ENCODE results near the gene CDK6. TPM values are rescaled to one million over a fixed set of nuclear protein-coding genes. Genes with fewer than 3 reads are reported as not detected.

The CDK6 gene
- total RNA-seq, 4 donors from 2014 or later = 12.9 to 32.7 (median 21.6) TPM

DNA sequence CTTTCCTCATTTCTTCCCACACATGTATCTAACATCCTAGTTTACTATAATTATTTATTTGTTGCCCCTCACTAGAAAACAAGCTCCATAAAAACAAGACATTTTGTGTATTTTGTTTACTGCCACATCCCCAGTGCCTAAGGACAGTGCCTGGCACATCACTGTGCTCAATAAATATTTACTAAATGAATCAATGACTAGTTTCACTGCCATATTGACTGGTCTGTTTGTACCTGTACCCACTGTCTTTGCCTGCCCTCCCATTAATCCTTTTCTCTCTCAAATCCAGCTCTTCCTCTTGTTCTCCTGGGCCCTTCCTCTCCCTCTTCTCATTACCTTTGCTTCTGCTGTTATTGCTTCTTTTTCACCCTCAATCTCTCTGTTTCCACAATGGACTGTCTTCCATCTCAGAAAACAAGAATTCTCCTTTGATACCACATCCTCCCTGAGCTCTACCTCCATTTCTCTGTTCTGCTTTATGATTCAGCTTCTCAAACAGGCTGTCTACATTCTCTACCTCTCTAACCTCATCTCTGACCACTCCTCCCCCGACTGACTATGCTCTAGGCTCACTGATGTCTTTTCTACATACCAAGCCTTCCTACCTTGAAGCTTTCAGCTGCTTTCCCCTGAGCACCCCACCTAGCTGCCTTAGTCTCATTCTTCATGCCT lies 237.9 kb downstream of the CDK6 start:
- Histone ChIP-seq H3K9me3 (no peaks in the 10 kb centered on the region), H3K4me1 (no peaks in the 10 kb centered on the region), H3K27ac (no peak overlapping the region), H3K36me3 (no peaks in the 10 kb centered on the region), H3K4me3 (no peak overlapping the region), H3K27me3 (no peaks in the 10 kb centered on the region)
- DNase-seq = no peak
- in situ Hi-C loops (cut with MboI; ENCODE audit: low pct_ligation_motif_present in 1 of 4, low pct_unique_long_range_greater_than_20kb in 1 of 4, low sequenced_read_pairs in 3 of 4) (no loop called here), intact Hi-C loops (cut with DNase I; ENCODE audit: low total_unique reads) (no loop called here)
- 55 to 80% methylated on average over 1 of the region's 1 CpG for WGBS, 2 donors (ENCODE audit: low coverage in 1 of 2)
- TF ChIP-seq EP300 (IDR thresholded peaks at IDR 0.05; ENCODE audit: low read depth) = no peak
- TF ChIP-seq POLR2AphosphoS5 (IDR thresholded peaks at IDR 0.05) = no peak
- TF ChIP-seq POLR2A (IDR thresholded peaks at IDR 0.05) = no peak
- TF ChIP-seq, protein P1, sequence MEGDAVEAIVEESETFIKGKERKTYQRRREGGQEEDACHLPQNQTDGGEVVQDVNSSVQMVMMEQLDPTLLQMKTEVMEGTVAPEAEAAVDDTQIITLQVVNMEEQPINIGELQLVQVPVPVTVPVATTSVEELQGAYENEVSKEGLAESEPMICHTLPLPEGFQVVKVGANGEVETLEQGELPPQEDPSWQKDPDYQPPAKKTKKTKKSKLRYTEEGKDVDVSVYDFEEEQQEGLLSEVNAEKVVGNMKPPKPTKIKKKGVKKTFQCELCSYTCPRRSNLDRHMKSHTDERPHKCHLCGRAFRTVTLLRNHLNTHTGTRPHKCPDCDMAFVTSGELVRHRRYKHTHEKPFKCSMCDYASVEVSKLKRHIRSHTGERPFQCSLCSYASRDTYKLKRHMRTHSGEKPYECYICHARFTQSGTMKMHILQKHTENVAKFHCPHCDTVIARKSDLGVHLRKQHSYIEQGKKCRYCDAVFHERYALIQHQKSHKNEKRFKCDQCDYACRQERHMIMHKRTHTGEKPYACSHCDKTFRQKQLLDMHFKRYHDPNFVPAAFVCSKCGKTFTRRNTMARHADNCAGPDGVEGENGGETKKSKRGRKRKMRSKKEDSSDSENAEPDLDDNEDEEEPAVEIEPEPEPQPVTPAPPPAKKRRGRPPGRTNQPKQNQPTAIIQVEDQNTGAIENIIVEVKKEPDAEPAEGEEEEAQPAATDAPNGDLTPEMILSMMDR (IDR thresholded peaks at IDR 0.05) = no peak

- no peak overlapping the region for H3K4me3 ChIP-seq
- WGBS, 2 donors (ENCODE audit: low coverage in 1 of 2) = 59 to 68% methylated on average over 4 of the region's 4 CpGs
- in situ Hi-C loops (cut with MboI; ENCODE audit: low pct_ligation_motif_present in 1 of 4, low pct_unique_long_range_greater_than_20kb in 1 of 4, low sequenced_read_pairs in 3 of 4) = no loop called here
- H3K36me3 ChIP-seq = no peaks in the 10 kb centered on the region
- H3K27me3 ChIP-seq = no peaks in the 10 kb centered on the region
- no peak overlapping the region for H3K27ac ChIP-seq
- intact Hi-C loops (cut with DNase I; ENCODE audit: low total_unique reads) = no loop called here
- peaks cover 0 to 5% (median 4%) of the 10 kb centered on the region in 4 donors for H3K4me1 ChIP-seq
- TF ChIP-seq POLR2A (IDR thresholded peaks at IDR 0.05) = no peak
- TF ChIP-seq, protein P1 (IDR thresholded peaks at IDR 0.05) = no peak
- TF ChIP-seq EP300 (IDR thresholded peaks at IDR 0.05; ENCODE audit: low read depth) = no peak
- TF ChIP-seq POLR2AphosphoS5 (IDR thresholded peaks at IDR 0.05) = no peak
- DNase-seq = no peak
- H3K9me3 ChIP-seq = no peaks in the 10 kb centered on the region
These were observed 241.1 kb downstream of the CDK6 start for GRCh38 chr7:92595281-92595680.

DNA sequence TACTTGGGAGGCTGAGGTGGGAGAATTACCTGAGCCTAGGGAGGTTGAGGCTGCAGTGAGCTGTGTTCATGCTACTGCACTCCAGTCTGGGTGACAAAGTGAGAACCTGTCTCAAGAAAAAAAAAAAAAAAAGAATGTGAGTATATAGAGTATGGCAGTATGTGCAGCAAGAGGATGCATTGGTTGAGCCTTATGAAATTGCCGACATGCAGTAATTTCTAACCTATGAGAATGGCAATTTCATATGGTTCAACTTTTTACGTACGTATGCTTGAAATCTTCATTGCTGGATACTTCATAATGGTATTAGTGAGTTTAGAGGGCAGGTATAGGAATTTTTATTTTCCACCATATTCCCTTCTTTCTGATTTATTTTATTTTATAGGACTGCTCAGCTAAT lies 241.6 kb downstream of the CDK6 start:
- intact Hi-C loops (cut with DNase I; ENCODE audit: low total_unique reads) = no loop called here
- in situ Hi-C loops (cut with MboI; ENCODE audit: low pct_ligation_motif_present in 1 of 4, low pct_unique_long_range_greater_than_20kb in 1 of 4, low sequenced_read_pairs in 3 of 4) = no loop called here
- no peak for TF ChIP-seq POLR2AphosphoS5 (IDR thresholded peaks at IDR 0.05)
- no peak for TF ChIP-seq POLR2A (IDR thresholded peaks at IDR 0.05)
- TF ChIP-seq, protein P1 (IDR thresholded peaks at IDR 0.05) = no peak
- no peak for TF ChIP-seq EP300 (IDR thresholded peaks at IDR 0.05; ENCODE audit: low read depth)

DNA sequence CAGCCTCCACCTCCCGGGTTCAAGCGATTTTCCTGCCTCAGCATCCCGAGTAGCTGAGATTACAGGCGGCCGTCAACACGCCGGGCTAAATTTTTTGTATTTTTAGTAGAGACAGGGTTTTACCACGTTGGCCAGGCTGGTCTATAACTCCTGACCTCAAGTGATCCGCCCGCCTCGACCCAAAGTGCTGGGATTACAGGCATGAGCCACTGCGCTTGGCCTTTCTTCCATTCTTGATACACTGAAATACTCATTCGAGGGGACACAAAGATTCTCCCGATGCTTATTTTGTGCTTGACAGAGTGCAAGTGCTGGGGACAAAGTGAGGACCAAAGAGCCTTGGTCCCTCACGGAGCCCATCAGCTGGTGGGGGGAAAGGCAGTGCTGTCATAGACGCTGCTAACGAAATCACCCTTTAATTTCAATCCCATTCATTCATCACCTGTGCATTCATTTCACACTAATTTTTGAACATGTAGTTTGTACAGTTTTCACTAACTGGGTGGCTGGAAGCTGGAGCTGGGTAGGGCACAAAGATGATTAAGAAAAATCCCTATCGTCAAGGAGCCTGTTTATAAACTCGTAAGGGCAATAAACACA lies 245.6 kb downstream of the CDK6 start:
- 37 to 53% methylated on average over 9 to 19 of the region's 19 CpGs for WGBS, 2 donors (ENCODE audit: low coverage in 1 of 2)
- Histone ChIP-seq H3K27me3 (no peaks in the 10 kb centered on the region), H3K9me3 (no peaks in the 10 kb centered on the region), H3K27ac (peak overlapping the region; percentile 90 to 95 (median 94)), H3K36me3 (no peaks in the 10 kb centered on the region), H3K4me1 (peaks cover 11 to 38% (median 29%) of the 10 kb centered on the region in 4 donors), H3K4me3 (peak overlapping the region; percentile 54 to 99 (median 86))
- no peak for TF ChIP-seq POLR2A (IDR thresholded peaks at IDR 0.05)
- TF ChIP-seq, protein P1 (IDR thresholded peaks at IDR 0.05) = no peak
- TF ChIP-seq POLR2AphosphoS5 (IDR thresholded peaks at IDR 0.05) = no peak
- no peak for TF ChIP-seq EP300 (IDR thresholded peaks at IDR 0.05; ENCODE audit: low read depth)
- in situ Hi-C loops (cut with MboI; ENCODE audit: low pct_ligation_motif_present in 1 of 4, low pct_unique_long_range_greater_than_20kb in 1 of 4, low sequenced_read_pairs in 3 of 4) (no loop called here), intact Hi-C loops (cut with DNase I; ENCODE audit: low total_unique reads) (no loop called here)
- DNase-seq = no peak

More for the DNA sequence above, 241.6 kb downstream of the CDK6 start:
- WGBS, 2 donors (ENCODE audit: low coverage in 1 of 2) = 96% methylated on average over 3 of the region's 3 CpGs
- Histone ChIP-seq H3K27me3 (no peaks in the 10 kb centered on the region), H3K36me3 (no peaks in the 10 kb centered on the region), H3K9me3 (no peaks in the 10 kb centered on the region), H3K4me3 (no peak overlapping the region), H3K4me1 (peaks cover 0 to 5% (median 4%) of the 10 kb centered on the region in 4 donors), H3K27ac (no peak overlapping the region)
- DNase-seq = no peak

All from transverse colon (tissue), 4 donors.